Caki2 (cell line): ENCODE measurements around the gene EXOC1L. TPM values are rescaled to one million over a fixed set of nuclear protein-coding genes. Genes with fewer than 3 reads are reported as not detected.
"Not testable (repeated sequence)": the region's sequence is repeated elsewhere in the genome, so short reads cannot be mapped to it uniquely, and the experiment has no call there.

ENCODE experiments used
- DNase-seq: peaks from one replicate; pipeline ENCODE4 v3.0.0-alpha.2; 2015; ENCODE audit warnings: low read depth
- in situ Hi-C: cut with HindIII; loops from 2 replicates; pipeline ENCODE4 v1.10.0; 2016; ENCODE audit warnings: low sequenced_read_pairs, low pct_unique_long_range_greater_than_20kb, mixed read lengths
- total RNA-seq: library from RNA; depleted of rRNA; stranded (reverse); fragments of >200 nt; shearing (Covaris generic); gene quantifications from 2 replicates; pipeline ENCODE4 v1.2.3, GENCODE V29; 2014; ENCODE audit warnings: low replicate concordance

Gene EXOC1L
- total RNA-seq, 1 experiment from 2014 or later: not detected

DNA sequence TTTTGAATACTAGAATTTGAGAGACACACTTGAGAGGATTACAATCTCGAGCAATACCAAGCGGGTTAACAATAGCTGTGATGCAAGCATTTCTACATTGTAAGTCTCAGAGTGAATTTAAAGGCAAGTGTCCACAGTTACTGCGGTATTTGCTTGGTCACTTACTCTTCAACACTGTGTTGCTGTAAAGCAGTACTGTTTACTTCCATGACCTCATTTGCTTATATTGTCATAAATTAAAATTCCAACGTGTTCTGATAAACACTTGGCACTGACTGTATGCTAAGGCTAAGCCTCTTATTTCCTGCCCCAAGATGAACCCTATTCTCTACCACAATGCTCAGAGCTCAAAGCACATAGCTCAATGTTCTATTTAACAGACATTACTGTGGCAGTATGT, 11.1 kb downstream of the EXOC1L start:
- in situ Hi-C loops: no loop called here
- DNase-seq: no peak

DNA sequence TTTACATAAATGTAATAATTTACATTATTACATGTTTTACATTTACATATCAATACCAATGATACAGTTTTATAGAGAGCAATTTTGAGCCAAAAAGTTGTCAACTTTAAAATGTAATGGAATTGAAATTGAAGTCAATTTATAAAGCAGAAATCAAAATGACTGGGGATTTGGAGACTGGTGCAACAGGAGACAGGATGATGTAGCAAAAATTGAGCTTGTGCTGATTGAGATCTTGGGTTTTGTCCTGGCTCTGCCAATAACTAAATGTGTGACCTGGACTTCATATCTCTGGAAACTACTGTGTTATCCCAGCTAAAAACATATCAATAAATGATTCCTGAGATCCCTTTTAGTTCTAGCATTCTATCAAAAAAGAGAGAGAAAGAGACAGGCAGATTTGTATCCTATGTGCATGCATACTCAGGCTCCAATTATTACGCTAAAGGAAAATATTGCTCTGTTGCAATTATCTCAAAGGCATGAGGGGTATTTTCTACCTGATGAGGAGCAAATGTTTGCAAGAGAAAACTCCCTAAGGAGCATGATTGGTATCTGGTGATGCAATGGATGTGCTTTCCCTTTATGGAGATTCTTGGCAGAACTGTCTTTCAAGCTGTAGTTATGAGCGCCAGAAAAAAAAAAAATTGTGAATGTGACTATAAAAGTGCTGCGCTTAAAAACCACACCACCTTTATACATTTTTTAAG, 14.7 kb downstream of the EXOC1L start:
- no peak for DNase-seq
- in situ Hi-C loops: no loop called here

DNA sequence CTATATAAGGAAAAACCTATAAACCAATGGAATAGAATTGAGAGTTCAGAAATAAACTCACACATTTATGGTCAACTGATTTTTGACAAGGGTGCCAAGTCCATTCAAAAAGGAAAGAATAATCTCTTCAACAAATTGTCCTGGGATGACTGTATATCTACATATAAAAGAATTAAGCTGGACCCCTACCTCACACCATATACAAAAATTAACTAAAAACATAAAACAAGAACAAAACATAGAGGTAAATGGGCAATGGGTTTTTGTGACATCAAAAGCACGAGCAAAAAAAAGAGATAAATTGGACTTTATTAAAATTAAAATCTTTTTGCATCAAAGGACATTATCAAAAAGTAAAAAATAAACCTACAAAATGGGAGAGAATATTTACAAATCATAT, 18.3 kb downstream of the EXOC1L start:
- in situ Hi-C loops: no loop called here
- no peak for DNase-seq

DNA sequence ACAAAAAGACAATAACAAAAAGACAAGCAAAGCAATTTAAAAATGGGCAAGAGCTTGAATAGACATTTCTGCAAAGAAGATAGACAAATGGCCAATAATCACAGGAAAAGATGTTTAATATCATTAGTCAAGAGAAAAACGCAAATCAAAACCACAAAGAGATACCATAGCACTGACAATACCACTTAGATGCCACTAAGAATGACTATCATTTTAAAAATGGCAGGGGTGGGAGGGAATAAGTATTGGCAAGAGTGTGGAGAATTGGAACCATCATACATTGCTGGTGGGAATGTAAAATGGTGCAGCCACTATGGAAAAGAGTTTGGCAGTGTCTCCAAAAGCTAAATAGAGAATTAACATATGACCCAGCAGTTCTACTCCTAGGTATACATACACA, 18.8 kb downstream of the EXOC1L start:
- no peak for DNase-seq
- in situ Hi-C loops: no loop called here

DNA sequence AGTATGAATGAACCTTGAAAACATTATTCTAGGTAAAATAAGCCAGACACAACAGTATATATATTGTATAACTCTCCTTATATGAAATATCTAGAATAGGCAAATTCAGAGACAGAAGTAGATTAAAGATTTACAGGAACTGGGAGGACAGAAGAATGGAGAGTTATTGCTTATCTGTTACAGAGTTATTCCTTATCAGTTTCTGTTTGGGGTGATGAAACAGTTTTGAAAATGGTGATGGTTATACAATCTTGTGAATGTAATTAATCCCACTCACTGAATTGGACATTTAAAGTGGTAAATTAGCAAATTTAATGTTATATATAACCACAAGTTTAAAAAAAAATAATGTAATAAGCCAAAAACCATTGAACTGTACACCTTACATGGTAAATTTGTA, 19.4 kb downstream of the EXOC1L start:
- no peak for DNase-seq
- in situ Hi-C loops: no loop called here

DNA sequence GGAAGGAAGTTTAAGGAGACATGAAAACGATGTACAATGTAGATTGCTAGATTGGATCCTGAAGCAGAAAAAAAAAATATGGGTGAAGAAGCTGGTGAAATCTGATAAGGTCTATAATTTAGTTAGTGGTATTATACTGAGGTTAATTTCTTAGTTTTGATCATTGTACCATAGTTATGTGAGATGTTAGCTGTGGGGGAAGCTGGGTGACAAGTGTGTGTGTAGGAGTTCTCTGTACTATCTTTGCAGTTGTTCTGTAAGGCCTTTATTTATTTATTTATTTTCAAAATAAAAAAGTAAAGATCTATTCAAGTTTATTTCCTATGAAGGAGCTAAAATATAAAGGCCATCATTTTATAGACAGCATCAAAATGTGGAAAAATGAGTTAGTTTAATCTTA, 21.4 kb downstream of the EXOC1L start:
- no peak for DNase-seq
- in situ Hi-C loops: no loop called here

DNA sequence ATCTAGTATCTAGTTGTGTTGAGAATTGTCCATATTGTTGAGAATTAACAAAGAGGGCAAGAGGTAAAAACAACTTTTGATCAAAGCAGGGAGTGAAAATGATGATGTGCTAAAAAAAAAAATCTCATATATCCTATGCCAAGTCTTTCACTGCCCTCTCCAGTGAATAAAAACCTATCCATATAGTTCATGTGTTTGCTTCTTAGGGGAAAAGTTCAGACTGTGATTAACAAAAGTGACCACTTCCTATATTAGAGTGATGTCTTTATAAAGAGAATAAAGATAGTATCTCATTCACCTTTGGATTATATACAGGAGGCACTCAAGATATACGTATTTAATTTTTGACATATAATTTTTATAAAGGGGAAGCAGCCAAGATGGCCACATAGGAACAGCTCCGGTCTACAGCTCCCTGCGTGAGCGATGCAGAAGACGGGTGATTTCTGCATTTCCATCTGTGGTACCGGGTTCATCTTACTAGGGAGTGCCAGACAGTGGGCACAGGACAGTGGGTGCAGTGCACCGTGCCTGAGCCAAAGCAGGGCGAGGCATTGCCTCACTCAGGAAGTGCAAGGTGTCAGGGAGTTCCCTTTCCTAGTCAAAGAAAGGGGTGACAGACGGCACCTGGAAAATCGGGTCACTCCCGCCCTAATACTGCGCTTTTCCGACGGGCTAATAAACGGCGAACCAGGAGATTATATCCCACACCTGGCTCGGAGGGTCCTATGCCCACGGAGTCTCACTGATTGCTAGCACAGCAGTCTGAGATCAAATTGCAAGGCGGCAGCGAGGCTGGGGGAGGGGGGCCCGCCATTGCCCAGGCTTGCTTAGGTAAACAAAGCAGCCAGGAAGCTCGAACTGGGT, 22.0 kb downstream of the EXOC1L start:
- in situ Hi-C loops, DNase-seq: not testable (repeated sequence)

DNA sequence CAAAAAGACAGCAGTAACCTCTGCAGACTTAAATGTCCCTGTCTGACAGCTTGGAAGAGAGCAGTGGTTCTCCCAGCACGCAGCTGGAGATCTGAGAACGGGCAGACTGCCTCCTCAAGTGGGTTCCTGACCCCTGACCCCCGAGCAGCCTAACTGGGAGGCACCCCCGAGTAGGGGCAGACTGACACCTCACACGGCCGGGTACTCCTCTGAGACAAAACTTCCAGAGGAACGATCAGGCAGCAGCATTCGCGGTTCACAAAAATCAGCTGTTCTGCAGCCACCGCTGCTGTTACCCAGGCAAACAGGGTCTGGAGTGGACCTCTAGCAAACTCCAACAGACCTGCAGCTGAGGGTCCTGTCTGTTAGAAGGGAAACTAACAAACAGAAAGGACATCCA, 22.7 kb downstream of the EXOC1L start:
- in situ Hi-C loops, DNase-seq: not testable (repeated sequence)

DNA sequence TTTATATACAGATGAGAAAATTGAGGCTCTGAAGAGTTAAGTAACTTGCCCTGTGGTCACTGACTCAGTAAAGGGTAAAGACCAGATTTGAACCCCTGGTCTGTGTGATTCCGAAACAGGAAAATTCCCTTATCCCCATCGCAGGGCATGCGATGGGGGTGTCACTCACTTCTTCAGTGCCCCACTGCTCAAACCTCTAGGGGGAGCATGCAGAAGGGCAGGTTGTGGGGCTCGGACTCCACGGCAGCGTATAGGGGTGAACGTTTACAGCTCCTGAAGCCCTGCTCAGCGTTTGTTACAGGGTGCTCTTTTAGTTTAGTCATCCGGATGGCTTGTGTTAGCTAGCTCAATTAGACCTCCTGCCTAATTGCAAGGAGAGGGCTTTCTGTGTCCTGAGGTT, 30.1 kb downstream of the EXOC1L start:
- in situ Hi-C loops: no loop called here
- DNase-seq: no peak

DNA sequence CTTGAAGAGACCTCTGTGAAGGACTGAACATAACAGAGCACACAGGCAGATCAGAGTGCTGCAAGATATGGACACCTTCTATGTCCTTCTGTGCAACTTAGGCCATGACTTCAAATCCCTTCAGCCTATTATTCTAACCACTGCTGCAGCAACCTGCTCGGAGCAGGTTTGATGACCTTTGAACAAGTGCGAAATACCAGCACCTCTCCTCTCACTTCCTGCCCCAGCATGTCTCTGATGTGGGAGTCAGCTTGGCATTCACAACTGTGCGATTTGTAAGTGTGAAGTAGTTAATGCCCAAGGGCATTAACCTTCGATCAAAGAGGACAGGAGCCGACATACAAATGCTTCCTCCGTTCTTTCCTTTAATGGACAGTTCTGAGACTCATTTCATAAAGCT, 32.3 kb downstream of the EXOC1L start:
- in situ Hi-C loops: no loop called here
- DNase-seq: no peak

DNA sequence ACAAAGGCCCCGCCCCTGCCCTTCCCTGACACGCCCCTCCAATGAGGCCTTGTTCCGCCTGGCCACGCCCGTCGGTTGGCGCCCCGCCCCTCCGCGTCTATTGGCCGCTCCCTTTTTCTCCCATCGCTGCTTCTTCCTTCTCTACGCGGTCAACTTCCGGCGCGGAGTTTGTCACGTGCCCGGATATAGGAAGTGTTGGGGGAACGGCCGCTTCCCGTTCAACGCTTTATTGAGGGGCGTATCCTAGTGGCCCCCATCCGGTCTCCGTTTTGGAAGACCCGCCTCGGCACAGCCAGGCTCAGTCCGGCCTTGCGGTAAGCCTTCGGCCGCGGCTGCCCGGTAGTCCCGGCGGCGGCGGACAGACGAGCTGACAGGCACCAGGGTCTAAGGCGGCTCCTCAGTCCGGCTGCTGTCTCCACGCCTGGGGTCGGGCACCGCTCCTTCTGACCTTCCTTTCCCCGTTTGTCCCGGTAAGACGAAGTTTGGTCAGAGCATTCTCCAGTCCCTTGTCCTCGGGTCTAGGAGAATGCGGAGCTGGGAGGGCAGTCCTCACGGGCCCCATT, 34.0 kb downstream of the EXOC1L start, which contains the start of gene EXOC1:
Gene EXOC1 (plus strand): TSS at position 165 of the 563 bp plus-strand sequence. CDS start 4,676 bp downstream, outside the sequence.
- in situ Hi-C loops: no loop called here
- peak; percentile 85 for DNase-seq

DNA sequence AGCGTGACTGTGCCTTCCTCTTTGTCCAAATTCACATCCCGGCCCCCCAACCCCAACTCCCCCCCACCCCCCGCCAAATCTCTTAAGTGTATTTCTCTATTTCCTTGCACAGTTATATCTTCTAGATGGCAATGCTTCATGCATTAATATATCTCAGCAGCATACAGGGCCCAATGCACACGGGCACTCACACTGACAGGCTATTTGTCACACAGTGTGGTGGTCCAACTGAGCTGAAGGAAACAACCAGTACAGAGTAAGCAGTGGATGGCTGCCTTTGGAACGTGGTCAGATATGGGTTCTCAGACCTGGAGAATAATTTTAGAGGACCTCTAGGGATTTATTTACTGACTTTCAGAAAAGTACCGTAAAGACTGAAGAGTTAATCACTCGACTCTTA, 34.5 kb downstream of the EXOC1L start:
- no peak for DNase-seq
- in situ Hi-C loops: no loop called here

DNA sequence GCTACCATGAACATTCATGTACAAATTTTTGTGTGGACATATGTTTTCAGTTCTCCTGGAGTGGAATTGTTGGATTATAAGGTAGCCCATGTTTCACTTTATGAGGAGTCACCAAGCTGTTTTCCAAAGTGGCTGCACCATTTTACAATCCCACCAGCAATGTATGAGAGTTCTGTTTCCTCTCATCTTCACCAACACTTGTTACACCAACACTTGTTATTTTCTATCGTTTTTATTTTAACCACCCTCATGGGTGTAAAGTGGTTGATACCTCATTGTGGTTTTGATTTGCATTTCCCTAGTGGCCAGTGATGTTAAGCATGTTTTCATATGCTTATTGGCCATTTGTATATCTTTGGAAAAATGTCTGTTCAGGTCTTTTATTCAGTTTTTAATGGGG, 38.0 kb downstream of the EXOC1L start:
- no peak for DNase-seq
- in situ Hi-C loops: no loop called here

DNA sequence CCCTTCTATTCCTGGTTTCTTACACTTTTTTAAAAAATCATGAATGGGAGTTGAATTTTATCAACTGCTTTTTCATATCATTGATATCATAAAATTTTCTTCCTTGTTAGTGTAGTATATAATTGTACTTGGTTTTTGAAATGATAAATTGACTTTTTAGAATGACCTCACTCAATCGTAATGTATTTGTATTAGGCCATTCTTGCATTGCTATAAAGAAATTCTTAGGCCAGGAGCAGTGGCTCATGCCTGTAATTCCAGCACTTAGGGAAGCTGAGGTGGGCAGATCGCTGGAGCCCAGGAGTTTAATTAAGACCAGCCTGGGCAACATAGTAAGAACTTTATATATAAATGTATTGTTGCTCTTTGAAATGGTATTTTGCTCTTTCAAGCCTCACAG, 40.1 kb downstream of the EXOC1L start:
- in situ Hi-C loops: no loop called here
- no peak for DNase-seq

DNA sequence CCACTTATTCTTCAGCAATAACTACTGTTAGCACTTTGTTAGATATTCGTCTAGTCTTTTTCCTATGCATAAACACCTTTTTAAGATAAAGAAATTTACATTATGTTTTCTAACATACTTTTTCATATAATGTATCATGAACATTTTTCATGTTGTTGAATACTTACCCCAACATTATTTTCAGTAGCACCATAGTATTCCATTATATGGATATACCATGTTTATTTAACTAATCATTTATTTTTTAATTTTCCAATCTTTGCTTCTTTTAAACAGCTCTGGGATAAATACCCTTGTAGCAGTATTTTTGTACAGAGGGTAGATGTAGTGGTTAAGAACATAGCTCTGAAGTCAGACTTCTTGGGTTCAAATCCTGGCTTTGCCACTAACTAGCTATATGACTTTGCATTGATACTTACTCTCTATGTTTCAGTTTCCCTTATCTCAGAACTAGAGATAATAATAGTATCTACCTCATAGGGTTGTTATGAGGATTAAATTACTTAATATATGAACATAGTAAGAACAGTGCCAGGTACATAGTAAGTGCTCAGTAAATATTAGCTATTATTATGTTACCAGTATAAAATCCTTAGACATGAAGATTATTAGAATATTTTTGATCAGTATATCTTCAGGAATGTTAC, 45.1 kb downstream of the EXOC1L start:
- DNase-seq: no peak
- in situ Hi-C loops: no loop called here

DNA sequence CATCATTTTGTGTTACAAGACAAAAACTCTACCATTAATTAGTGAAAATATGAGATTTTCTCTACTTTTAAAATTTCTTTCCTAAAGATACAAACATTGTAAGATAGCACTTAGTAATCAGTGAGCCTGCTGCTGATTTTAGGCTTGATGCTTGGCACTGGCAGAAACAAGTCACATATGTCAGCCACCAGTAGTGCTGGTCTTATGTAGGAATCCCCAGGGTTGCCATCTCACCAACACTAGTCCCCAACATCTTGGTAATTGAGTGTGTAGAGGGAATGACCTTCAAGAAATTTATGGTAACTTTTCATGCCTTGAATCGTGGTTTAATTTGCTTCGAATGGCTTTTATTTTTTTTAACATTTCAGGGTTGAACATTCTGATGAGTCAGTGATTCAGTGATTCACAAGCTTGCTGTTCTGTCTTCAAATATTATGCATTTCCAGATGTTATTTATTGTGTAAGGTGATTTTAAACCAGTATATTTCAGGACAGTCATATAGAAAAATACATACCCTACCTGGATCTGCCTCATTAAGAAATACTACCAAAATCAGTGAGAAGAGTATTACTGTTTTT, 45.7 kb downstream of the EXOC1L start:
- in situ Hi-C loops: no loop called here
- DNase-seq: peak; percentile 18

DNA sequence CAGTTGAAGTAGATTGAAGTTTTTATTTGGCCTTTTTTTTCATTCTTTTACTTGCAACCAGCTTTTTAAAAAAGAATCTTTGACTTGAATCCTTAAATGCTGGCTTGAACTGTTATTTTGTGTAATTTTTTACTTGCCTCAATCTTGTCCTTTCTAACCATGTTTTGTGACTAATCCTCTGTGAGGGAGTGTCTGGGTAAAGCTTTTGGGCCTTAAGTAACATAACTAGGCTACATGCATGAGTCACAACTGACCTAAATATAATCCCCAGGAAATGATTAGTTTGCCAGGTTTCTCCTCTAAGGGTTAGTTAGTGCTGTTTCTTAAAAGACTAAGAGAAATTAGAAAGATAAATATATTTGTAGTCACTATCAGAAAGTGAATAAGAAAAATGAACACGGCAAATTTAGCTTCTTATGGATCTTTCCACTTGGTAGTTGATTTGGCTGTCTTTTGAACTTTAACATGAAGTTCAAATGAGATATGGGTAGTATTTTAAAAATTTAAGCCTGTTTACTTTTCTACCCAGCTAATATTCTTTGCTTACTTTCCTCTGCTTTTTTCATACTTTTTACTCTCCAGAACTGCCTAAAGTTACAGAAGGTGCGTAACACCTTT, 46.8 kb downstream of the EXOC1L start:
- in situ Hi-C loops: no loop called here
- DNase-seq: peak; percentile 51

DNA sequence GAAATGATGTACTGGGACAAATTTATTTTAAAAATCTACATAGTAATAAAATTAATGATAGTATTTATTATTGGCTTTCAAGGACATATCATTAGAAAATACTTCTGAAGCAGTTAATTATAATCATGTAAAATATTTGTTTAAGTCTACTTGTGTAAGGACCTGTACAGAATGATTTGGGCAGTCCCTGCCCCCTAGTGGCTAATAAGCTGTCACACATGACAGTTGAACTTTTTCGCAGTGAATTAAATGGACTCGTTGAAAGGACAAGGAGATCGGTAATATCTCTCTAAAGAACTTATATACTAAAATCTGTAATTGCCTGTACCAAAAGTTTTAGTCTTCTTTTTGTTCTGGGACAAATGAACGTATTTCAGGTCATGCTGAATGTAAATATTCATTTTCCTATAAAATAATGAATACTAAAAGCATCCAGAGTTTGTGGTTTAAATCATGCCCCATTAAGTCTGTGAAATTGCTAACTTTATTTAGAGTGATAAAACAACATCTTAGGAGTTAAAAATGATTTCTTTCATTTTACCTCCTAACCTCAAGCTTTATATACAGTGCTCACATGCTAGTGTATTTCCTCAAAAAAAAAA, 47.5 kb downstream of the EXOC1L start:
- in situ Hi-C loops: no loop called here
- DNase-seq: peak; percentile 40
